ENCODE results near the gene PPM1D. TPM values are rescaled to one million over a fixed set of nuclear protein-coding genes. Genes with fewer than 3 reads are reported as not detected.

The PPM1D gene
- total RNA-seq, 1 donor = 15.5 TPM

Small RNA genes within 50 kb of the gene (small RNA-seq; reads per million reads assigned to genes)
- gene AC011921.2 (not detected), gene RN7SL606P (not detected), gene RNU6-623P (not detected)

Other genes starting within 250 kb of the PPM1D start
- 78.9 and 95.4 TPM in 2 replicates for gene USP32, start 208.1 kb upstream of the PPM1D start, total RNA-seq
- gene CHCT1, start 177.7 kb upstream of the PPM1D start, total RNA-seq = not detected in 2 replicates
- 42.8 and 69.1 TPM in 2 replicates for gene APPBP2, start 74.0 kb upstream of the PPM1D start, total RNA-seq
- 21.3 and 23.7 TPM in 2 replicates for gene BCAS3, start 77.7 kb downstream of the PPM1D start, total RNA-seq

Data from fibroblast of villous mesenchyme (primary cell).